ENCODE measurements around the gene RAB8A. TPM values are rescaled to one million over a fixed set of nuclear protein-coding genes. Genes with fewer than 3 reads are reported as not detected.

The RAB8A gene
- total and polyA plus RNA-seq, 4 donors: 38.0 to 52.0 (median 44.3) TPM

DNA sequence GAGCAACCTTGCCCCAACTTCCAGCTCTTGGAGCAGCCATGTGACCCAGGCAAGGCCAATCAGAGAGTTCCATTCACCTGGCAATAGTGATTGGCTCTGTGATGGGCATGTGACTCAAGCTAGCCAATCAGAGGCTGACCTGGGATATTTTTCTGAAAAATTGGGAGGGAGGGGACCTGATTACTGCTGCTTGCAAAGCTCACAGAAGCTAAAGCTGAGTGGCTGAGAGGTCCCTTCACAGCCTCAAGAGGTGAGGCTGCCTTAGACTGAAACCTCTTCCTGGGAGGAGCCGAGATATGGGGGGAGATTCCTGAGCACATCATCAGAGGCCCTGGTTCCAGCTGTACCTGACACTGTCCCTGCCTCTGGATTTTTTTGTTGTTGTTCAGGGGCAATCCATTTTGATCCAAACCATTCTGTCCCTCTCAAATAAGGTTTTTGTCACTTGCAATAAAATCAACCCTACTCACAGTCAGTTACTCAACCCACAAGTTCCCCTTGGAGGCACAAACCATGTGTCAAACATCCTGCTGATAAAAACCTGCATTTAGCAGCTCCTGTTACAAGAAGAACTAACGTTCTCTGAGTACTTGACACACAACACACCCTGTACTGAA is 56.9 kb downstream of the RAB8A start:
- peaks cover 2 to 9% (median 6%) of the 10 kb centered on the region in 4 donors for H3K4me1 ChIP-seq (ENCODE audit: control insufficient read depth in 4 of 4, insufficient read depth in 4 of 4, low read length in 3 of 4)
- WGBS: 68% methylated on average over 2 of the region's 2 CpGs
- H3K36me3 ChIP-seq (ENCODE audit: control insufficient read depth in 4 of 4, insufficient read depth in 3 of 4, low read depth in 1 of 4, low read length in 3 of 4): no peaks in the 10 kb centered on the region
- no peaks in the 10 kb centered on the region for H3K9me3 ChIP-seq (ENCODE audit: control insufficient read depth in 4 of 4, low read length in 3 of 4)
- H3K27ac ChIP-seq (ENCODE audit: low read depth in 1 of 2, low read length in 2 of 2): no peak overlapping the region
- TF ChIP-seq RXRA (IDR thresholded peaks at IDR 0.05): no peak
- TF ChIP-seq GABPA (IDR thresholded peaks at IDR 0.05 in 1 of 2, conservative IDR thresholded peaks at IDR 0.05 in 1 of 2): no peak
- no peak for TF ChIP-seq NR2F2 (IDR thresholded peaks at IDR 0.05)
- TF ChIP-seq TAF1 (conservative IDR thresholded peaks at IDR 0.05): no peak
- no peak for TF ChIP-seq HNF4G (IDR thresholded peaks at IDR 0.05)
- TF ChIP-seq YY1 (IDR thresholded peaks at IDR 0.05): no peak
- no peak for TF ChIP-seq RAD21 (IDR thresholded peaks at IDR 0.05)
- no peak for TF ChIP-seq HNF4A (conservative IDR thresholded peaks at IDR 0.05)
- TF ChIP-seq, protein P1, sequence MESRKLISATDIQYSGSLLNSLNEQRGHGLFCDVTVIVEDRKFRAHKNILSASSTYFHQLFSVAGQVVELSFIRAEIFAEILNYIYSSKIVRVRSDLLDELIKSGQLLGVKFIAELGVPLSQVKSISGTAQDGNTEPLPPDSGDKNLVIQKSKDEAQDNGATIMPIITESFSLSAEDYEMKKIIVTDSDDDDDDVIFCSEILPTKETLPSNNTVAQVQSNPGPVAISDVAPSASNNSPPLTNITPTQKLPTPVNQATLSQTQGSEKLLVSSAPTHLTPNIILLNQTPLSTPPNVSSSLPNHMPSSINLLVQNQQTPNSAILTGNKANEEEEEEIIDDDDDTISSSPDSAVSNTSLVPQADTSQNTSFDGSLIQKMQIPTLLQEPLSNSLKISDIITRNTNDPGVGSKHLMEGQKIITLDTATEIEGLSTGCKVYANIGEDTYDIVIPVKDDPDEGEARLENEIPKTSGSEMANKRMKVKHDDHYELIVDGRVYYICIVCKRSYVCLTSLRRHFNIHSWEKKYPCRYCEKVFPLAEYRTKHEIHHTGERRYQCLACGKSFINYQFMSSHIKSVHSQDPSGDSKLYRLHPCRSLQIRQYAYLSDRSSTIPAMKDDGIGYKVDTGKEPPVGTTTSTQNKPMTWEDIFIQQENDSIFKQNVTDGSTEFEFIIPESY (IDR thresholded peaks at IDR 0.05): no peak
- TF ChIP-seq, protein P2, sequence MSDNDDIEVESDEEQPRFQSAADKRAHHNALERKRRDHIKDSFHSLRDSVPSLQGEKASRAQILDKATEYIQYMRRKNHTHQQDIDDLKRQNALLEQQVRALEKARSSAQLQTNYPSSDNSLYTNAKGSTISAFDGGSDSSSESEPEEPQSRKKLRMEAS (IDR thresholded peaks at IDR 0.05): no peak
- TF ChIP-seq FOXA2 (IDR thresholded peaks at IDR 0.05): no peak
- no peak for TF ChIP-seq SP1 (IDR thresholded peaks at IDR 0.05)
- TF ChIP-seq, protein P3, sequence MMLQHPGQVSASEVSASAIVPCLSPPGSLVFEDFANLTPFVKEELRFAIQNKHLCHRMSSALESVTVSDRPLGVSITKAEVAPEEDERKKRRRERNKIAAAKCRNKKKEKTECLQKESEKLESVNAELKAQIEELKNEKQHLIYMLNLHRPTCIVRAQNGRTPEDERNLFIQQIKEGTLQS (IDR thresholded peaks at IDR 0.05): no peak
- TF ChIP-seq, protein P4, sequence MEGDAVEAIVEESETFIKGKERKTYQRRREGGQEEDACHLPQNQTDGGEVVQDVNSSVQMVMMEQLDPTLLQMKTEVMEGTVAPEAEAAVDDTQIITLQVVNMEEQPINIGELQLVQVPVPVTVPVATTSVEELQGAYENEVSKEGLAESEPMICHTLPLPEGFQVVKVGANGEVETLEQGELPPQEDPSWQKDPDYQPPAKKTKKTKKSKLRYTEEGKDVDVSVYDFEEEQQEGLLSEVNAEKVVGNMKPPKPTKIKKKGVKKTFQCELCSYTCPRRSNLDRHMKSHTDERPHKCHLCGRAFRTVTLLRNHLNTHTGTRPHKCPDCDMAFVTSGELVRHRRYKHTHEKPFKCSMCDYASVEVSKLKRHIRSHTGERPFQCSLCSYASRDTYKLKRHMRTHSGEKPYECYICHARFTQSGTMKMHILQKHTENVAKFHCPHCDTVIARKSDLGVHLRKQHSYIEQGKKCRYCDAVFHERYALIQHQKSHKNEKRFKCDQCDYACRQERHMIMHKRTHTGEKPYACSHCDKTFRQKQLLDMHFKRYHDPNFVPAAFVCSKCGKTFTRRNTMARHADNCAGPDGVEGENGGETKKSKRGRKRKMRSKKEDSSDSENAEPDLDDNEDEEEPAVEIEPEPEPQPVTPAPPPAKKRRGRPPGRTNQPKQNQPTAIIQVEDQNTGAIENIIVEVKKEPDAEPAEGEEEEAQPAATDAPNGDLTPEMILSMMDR (IDR thresholded peaks at IDR 0.05; ENCODE audit: low read depth, low read length, missing input control): no peak
- TF ChIP-seq, protein P5, sequence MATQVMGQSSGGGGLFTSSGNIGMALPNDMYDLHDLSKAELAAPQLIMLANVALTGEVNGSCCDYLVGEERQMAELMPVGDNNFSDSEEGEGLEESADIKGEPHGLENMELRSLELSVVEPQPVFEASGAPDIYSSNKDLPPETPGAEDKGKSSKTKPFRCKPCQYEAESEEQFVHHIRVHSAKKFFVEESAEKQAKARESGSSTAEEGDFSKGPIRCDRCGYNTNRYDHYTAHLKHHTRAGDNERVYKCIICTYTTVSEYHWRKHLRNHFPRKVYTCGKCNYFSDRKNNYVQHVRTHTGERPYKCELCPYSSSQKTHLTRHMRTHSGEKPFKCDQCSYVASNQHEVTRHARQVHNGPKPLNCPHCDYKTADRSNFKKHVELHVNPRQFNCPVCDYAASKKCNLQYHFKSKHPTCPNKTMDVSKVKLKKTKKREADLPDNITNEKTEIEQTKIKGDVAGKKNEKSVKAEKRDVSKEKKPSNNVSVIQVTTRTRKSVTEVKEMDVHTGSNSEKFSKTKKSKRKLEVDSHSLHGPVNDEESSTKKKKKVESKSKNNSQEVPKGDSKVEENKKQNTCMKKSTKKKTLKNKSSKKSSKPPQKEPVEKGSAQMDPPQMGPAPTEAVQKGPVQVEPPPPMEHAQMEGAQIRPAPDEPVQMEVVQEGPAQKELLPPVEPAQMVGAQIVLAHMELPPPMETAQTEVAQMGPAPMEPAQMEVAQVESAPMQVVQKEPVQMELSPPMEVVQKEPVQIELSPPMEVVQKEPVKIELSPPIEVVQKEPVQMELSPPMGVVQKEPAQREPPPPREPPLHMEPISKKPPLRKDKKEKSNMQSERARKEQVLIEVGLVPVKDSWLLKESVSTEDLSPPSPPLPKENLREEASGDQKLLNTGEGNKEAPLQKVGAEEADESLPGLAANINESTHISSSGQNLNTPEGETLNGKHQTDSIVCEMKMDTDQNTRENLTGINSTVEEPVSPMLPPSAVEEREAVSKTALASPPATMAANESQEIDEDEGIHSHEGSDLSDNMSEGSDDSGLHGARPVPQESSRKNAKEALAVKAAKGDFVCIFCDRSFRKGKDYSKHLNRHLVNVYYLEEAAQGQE (IDR thresholded peaks at IDR 0.05): no peak
- no peak for TF ChIP-seq EGR1 (IDR thresholded peaks at IDR 0.05; ENCODE audit: low read depth in 2 of 2)
- no peak for TF ChIP-seq FOXA1 (IDR thresholded peaks at IDR 0.05)
- no peak for TF ChIP-seq JUND (IDR thresholded peaks at IDR 0.05)
- no peak for DNase-seq (ENCODE audit: low spot score)
- no peak overlapping the region for H3K9ac ChIP-seq (ENCODE audit: low read depth in 1 of 2, low read length in 2 of 2)
- H3K27me3 ChIP-seq (ENCODE audit: control insufficient read depth in 4 of 4, insufficient read depth in 4 of 4, low read length in 3 of 4): no peaks in the 10 kb centered on the region
- no peak overlapping the region for H3K4me3 ChIP-seq (ENCODE audit: low read depth in 1 of 3, low read length in 3 of 3)
